ENCODE data around the gene CDH11.

The CDH11 gene

GRCh38 chr16:65111306-65111705 lies 10.6 kb downstream of the CDH11 start:
- H3K36me3 ChIP-seq (ENCODE audit: insufficient read depth, low read length): no peaks in the 10 kb centered on the region
- H3K9me3 ChIP-seq (ENCODE audit: low read length): no peaks in the 10 kb centered on the region
- H3K4me1 ChIP-seq (ENCODE audit: insufficient read depth, low read length): no peaks in the 10 kb centered on the region
- H3K27me3 ChIP-seq (ENCODE audit: insufficient read depth, low read length): no peaks in the 10 kb centered on the region
- no peak overlapping the region for H3K4me3 ChIP-seq (ENCODE audit: low read length)
- H2AFZ ChIP-seq (ENCODE audit: low read depth, low read length): no peak overlapping the region

GRCh38 chr16:65106757-65107156 lies 15.1 kb downstream of the CDH11 start:
- no peak overlapping the region for H3K4me3 ChIP-seq (ENCODE audit: low read length)
- no peaks in the 10 kb centered on the region for H3K36me3 ChIP-seq (ENCODE audit: insufficient read depth, low read length)
- H3K4me1 ChIP-seq (ENCODE audit: insufficient read depth, low read length): no peaks in the 10 kb centered on the region

DNA sequence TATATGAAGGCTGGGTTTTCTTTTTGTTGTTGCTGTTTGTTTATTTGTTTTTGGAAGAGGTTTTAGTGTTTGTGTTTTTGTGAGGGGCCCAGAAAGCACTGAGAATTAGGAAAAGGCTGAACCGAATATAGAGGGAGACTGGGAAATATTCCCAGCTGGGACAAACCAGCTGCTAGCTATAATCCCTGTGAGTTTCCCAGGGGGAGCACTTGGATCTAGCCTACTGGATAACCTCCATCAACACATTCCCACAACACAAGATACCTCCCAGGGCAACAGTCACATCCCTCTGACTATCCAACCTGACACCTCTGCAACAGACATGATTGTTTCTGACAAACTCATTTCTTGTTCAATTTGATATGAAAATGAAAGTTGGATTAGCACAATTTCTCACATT lies 16.7 kb downstream of the CDH11 start:
- Histone ChIP-seq H3K4me3 (ENCODE audit: low read length) (no peak overlapping the region), H3K27me3 (ENCODE audit: insufficient read depth, low read length) (no peaks in the 10 kb centered on the region), H3K36me3 (ENCODE audit: insufficient read depth, low read length) (no peaks in the 10 kb centered on the region), H3K4me1 (ENCODE audit: insufficient read depth, low read length) (no peaks in the 10 kb centered on the region), H3K9me3 (ENCODE audit: low read length) (no peaks in the 10 kb centered on the region), H2AFZ (ENCODE audit: low read depth, low read length) (no peak overlapping the region)

More at GRCh38 chr16:65106757-65107156, 15.1 kb downstream of the CDH11 start:
- H3K9me3 ChIP-seq (ENCODE audit: low read length): no peaks in the 10 kb centered on the region
- no peaks in the 10 kb centered on the region for H3K27me3 ChIP-seq (ENCODE audit: insufficient read depth, low read length)
- no peak overlapping the region for H2AFZ ChIP-seq (ENCODE audit: low read depth, low read length)

DNA sequence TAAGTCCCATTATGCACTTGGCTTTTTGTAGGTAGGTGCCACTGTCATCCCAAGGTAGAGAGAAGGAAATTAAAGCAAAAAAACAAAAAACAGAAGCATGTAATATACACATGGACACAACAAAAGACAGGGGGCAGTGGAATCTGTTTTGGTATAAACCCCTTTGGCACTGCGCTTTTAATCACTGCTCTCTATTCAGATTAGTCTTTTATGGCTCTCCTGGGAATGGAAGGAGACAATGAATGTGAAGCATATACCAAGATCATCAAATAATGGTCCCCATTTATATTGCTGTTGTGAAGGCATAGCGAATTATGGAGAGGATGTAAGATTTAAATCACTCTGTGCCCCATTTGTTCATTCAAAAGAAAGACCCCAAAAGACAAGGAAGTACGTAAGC lies 17.4 kb downstream of the CDH11 start:
- Histone ChIP-seq H2AFZ (ENCODE audit: low read depth, low read length) (no peak overlapping the region), H3K27me3 (ENCODE audit: insufficient read depth, low read length) (no peaks in the 10 kb centered on the region), H3K4me1 (ENCODE audit: insufficient read depth, low read length) (no peaks in the 10 kb centered on the region), H3K36me3 (ENCODE audit: insufficient read depth, low read length) (no peaks in the 10 kb centered on the region), H3K4me3 (ENCODE audit: low read length) (no peak overlapping the region), H3K9me3 (ENCODE audit: low read length) (no peaks in the 10 kb centered on the region)

GRCh38 chr16:65102326-65102725 lies 19.5 kb downstream of the CDH11 start:
- no peak overlapping the region for H3K4me3 ChIP-seq (ENCODE audit: low read length)
- no peak overlapping the region for H2AFZ ChIP-seq (ENCODE audit: low read depth, low read length)
- H3K27me3 ChIP-seq (ENCODE audit: insufficient read depth, low read length): no peaks in the 10 kb centered on the region
- H3K36me3 ChIP-seq (ENCODE audit: insufficient read depth, low read length): no peaks in the 10 kb centered on the region
- H3K4me1 ChIP-seq (ENCODE audit: insufficient read depth, low read length): no peaks in the 10 kb centered on the region
- H3K9me3 ChIP-seq (ENCODE audit: low read length): no peaks in the 10 kb centered on the region

DNA sequence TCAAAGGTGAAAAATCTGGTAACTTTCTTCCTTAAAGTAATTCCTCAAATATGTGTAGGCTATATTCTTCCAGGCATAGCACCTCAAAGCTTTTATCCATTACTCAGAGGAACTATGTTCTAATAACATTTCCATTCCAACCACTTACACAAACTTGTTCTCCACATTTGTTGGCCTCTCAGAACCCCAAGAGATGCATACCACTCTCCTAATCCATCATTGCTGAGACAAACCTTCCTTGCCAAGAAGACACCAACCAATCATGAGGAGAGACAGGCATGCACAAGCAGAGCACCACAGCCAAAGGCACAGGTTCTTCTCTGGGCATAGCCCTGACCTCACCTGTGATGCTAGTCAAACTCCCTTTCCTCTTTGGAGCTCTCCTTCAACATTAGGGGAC lies 20.9 kb downstream of the CDH11 start:
- Histone ChIP-seq H3K4me3 (ENCODE audit: low read length) (no peak overlapping the region), H3K9me3 (ENCODE audit: low read length) (no peaks in the 10 kb centered on the region), H2AFZ (ENCODE audit: low read depth, low read length) (no peak overlapping the region), H3K27me3 (ENCODE audit: insufficient read depth, low read length) (no peaks in the 10 kb centered on the region), H3K36me3 (ENCODE audit: insufficient read depth, low read length) (no peaks in the 10 kb centered on the region), H3K4me1 (ENCODE audit: insufficient read depth, low read length) (no peaks in the 10 kb centered on the region)

- no peaks in the 10 kb centered on the region for H3K27me3 ChIP-seq (ENCODE audit: insufficient read depth, low read length)
- no peak overlapping the region for H2AFZ ChIP-seq (ENCODE audit: low read depth, low read length)
- no peaks in the 10 kb centered on the region for H3K9me3 ChIP-seq (ENCODE audit: low read length)
- H3K4me1 ChIP-seq (ENCODE audit: insufficient read depth, low read length): no peaks in the 10 kb centered on the region
- no peaks in the 10 kb centered on the region for H3K36me3 ChIP-seq (ENCODE audit: insufficient read depth, low read length)
- H3K4me3 ChIP-seq (ENCODE audit: low read length): no peak overlapping the region
Measured at GRCh38 chr16:65099607-65100006, 22.3 kb downstream of the CDH11 start.

DNA sequence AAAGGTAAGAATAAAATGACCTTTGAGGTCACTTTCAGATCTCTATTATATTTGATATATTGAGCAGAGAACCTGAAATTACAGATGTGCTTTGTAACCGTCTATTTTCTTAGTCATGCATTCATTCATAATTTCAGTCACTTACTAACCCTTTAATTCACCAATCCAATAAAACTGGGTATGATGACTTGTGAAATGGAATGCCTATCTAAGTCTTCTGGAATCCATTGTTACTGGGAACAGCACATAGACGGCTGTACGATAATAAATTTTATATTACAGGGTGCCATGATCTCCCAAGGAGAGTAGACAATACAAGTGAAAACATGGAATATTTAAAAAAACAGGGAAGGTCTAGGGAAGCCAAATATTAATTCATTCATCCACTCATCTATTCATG lies 22.9 kb downstream of the CDH11 start:
- no peaks in the 10 kb centered on the region for H3K36me3 ChIP-seq (ENCODE audit: insufficient read depth, low read length)
- no peaks in the 10 kb centered on the region for H3K27me3 ChIP-seq (ENCODE audit: insufficient read depth, low read length)
- no peaks in the 10 kb centered on the region for H3K9me3 ChIP-seq (ENCODE audit: low read length)
- no peak overlapping the region for H2AFZ ChIP-seq (ENCODE audit: low read depth, low read length)
- H3K4me3 ChIP-seq (ENCODE audit: low read length): no peak overlapping the region
- no peaks in the 10 kb centered on the region for H3K4me1 ChIP-seq (ENCODE audit: insufficient read depth, low read length)

GRCh38 chr16:65097296-65097695 lies 24.6 kb downstream of the CDH11 start:
- no peak overlapping the region for H3K4me3 ChIP-seq (ENCODE audit: low read length)
- no peak overlapping the region for H2AFZ ChIP-seq (ENCODE audit: low read depth, low read length)
- H3K9me3 ChIP-seq (ENCODE audit: low read length): no peaks in the 10 kb centered on the region
- H3K4me1 ChIP-seq (ENCODE audit: insufficient read depth, low read length): no peaks in the 10 kb centered on the region
- H3K27me3 ChIP-seq (ENCODE audit: insufficient read depth, low read length): no peaks in the 10 kb centered on the region
- no peaks in the 10 kb centered on the region for H3K36me3 ChIP-seq (ENCODE audit: insufficient read depth, low read length)

DNA sequence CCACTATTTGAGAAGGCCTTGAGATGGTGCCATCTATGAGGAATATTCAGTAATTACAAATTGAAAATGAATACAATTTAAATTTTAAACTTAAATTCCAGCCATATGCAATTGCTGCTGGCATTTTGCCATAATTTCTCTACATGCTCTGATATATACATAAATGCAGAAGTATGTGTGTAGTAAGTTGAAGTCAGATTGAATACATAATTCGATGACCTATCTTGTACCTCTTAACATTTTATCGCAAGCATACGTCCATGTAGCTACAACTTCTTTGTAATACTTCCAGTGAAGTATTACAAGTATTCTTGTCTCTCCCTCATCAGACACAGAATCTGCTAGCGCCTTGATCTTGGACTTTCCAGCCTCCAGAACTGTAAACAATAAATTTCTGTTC lies 26.0 kb downstream of the CDH11 start:
- Histone ChIP-seq H3K9me3 (ENCODE audit: low read length) (no peaks in the 10 kb centered on the region), H3K27me3 (ENCODE audit: insufficient read depth, low read length) (no peaks in the 10 kb centered on the region), H3K4me3 (ENCODE audit: low read length) (no peak overlapping the region), H2AFZ (ENCODE audit: low read depth, low read length) (no peak overlapping the region), H3K4me1 (ENCODE audit: insufficient read depth, low read length) (no peaks in the 10 kb centered on the region), H3K36me3 (ENCODE audit: insufficient read depth, low read length) (no peaks in the 10 kb centered on the region)

DNA sequence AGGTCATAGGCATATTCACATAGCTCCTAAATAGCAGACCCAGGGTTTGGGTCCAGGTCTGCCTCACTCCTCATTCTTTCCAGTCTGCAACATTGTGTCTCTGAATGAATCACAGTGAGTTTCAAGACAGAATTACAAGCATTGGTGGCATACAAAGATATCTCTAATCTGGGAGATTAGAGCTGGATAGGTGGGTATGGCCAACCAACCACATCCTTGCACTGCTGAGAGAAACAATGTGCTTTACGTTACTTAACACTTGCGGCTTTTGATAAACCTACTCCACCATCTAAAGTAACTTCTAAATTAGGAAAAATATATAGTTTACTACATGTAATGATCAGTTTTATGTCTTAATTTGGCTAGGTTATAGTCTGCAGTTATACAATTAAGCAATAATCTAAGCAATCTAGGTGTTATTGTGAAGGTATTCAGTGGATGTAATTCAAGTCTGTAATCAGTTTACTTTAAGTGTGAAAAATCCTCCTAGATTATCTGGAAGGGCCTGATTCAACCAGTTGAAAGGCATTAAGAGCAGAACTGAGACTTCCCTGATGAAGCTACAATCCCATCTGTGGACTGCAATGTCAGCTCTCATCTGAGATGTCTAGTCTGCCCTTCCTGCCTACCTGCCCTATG lies 26.7 kb downstream of the CDH11 start:
- H3K36me3 ChIP-seq (ENCODE audit: insufficient read depth, low read length): no peaks in the 10 kb centered on the region

GRCh38 chr16:65094009-65094408 lies 27.9 kb downstream of the CDH11 start:
- H3K4me1 ChIP-seq (ENCODE audit: insufficient read depth, low read length): no peaks in the 10 kb centered on the region
- H3K36me3 ChIP-seq (ENCODE audit: insufficient read depth, low read length): no peaks in the 10 kb centered on the region
- H3K9me3 ChIP-seq (ENCODE audit: low read length): no peaks in the 10 kb centered on the region
- H3K27me3 ChIP-seq (ENCODE audit: insufficient read depth, low read length): no peaks in the 10 kb centered on the region
- H2AFZ ChIP-seq (ENCODE audit: low read depth, low read length): no peak overlapping the region
- H3K4me3 ChIP-seq (ENCODE audit: low read length): no peak overlapping the region

More for the DNA sequence above, 26.7 kb downstream of the CDH11 start:
- Histone ChIP-seq H3K4me3 (ENCODE audit: low read length) (no peak overlapping the region), H3K27me3 (ENCODE audit: insufficient read depth, low read length) (no peaks in the 10 kb centered on the region), H3K4me1 (ENCODE audit: insufficient read depth, low read length) (no peaks in the 10 kb centered on the region), H2AFZ (ENCODE audit: low read depth, low read length) (no peak overlapping the region), H3K9me3 (ENCODE audit: low read length) (no peaks in the 10 kb centered on the region)

DNA sequence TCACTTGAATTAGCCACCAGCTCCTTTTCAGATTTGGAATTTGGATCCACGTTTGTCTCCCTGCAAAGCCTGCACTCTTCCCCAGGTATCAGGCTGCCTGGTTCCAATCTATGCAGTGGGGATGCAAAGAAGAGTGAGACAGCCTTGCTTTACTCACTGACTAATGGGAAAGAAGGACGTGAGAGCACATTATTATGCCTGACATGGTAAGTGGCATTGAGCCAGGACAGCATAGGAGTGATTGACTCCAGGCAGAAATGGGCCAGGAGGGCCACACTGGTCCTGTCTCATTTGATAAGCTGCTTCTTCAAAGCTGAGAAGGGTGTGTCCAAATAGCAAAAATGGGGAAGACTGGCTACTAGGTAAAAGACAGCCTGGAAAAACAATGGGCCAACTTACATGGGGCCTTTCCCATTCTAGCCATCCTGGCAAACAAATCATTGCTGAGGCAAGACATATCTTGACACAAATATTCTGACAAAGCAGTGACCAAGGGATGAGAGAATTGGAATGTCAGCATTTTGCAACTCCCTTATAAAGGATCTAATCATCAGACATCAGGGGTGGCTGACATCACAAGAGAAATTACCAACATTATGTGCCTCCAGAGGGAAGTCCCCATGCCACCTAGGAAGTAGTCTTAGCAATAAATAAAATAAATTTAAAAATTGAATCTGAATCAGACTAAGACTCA lies 38.6 kb downstream of the CDH11 start:
- Histone ChIP-seq H3K36me3 (ENCODE audit: insufficient read depth, low read length) (no peaks in the 10 kb centered on the region), H3K4me1 (ENCODE audit: insufficient read depth, low read length) (no peaks in the 10 kb centered on the region), H3K27me3 (ENCODE audit: insufficient read depth, low read length) (no peaks in the 10 kb centered on the region), H3K4me3 (ENCODE audit: low read length) (no peak overlapping the region), H3K9me3 (ENCODE audit: low read length) (no peaks in the 10 kb centered on the region), H2AFZ (ENCODE audit: low read depth, low read length) (no peak overlapping the region)

- Histone ChIP-seq H3K4me1 (ENCODE audit: insufficient read depth, low read length) (no peaks in the 10 kb centered on the region), H3K9me3 (ENCODE audit: low read length) (no peaks in the 10 kb centered on the region), H2AFZ (ENCODE audit: low read depth, low read length) (no peak overlapping the region), H3K27me3 (ENCODE audit: insufficient read depth, low read length) (no peaks in the 10 kb centered on the region), H3K4me3 (ENCODE audit: low read length) (no peak overlapping the region), H3K36me3 (ENCODE audit: insufficient read depth, low read length) (no peaks in the 10 kb centered on the region)
Measured at GRCh38 chr16:65079549-65079948, 42.3 kb downstream of the CDH11 start.
